HG02642 (cell line): ENCODE results near the gene CHML.
A peak's percentile ranks its signal among the peaks of the same experiment; 100 is the strongest.
"Not testable (repeated sequence)": the region's sequence is repeated elsewhere in the genome, so short reads cannot be mapped to it uniquely, and the experiment has no call there.

Experiments used
- ATAC-seq: cut with Tn5 transposase; IDR thresholded peaks from one replicate; pipeline ENCODE4 v1.9.1; 2021; ENCODE audit warnings: mild to moderate bottlenecking; ENCODE audit not compliant: unreplicated experiment, poor library complexity

Gene CHML

GRCh38 chr1:241640149-241640866 lies at the start of gene CHML, which contains the start of gene OPN3:
CHML (minus strand) TSS chr1:241640369; CDS start chr1:241635766, 4,603 bp downstream.
OPN3 (minus strand) TSS chr1:241640369; CDS start chr1:241640254, 115 bp downstream.
- ATAC-seq, result peak; percentile 92

GRCh38 chr1:241688940-241689368 lies 48.8 kb upstream of the CHML start:
- ATAC-seq, result no peak

GRCh38 chr1:241684108-241684507 lies 43.9 kb upstream of the CHML start:
- ATAC-seq, result no peak

GRCh38 chr1:241682921-241683320 lies 42.8 kb upstream of the CHML start:
- ATAC-seq, result no peak

GRCh38 chr1:241681861-241682448 lies 41.8 kb upstream of the CHML start:
- not testable (repeated sequence) for ATAC-seq

- ATAC-seq, result no peak
These were observed 39.8 kb upstream of the CHML start for GRCh38 chr1:241679961-241680360.

- no peak for ATAC-seq
These were observed 39.2 kb upstream of the CHML start for GRCh38 chr1:241679404-241679803.

- no peak for ATAC-seq
These were observed 38.4 kb upstream of the CHML start for GRCh38 chr1:241678536-241678935.

DNA sequence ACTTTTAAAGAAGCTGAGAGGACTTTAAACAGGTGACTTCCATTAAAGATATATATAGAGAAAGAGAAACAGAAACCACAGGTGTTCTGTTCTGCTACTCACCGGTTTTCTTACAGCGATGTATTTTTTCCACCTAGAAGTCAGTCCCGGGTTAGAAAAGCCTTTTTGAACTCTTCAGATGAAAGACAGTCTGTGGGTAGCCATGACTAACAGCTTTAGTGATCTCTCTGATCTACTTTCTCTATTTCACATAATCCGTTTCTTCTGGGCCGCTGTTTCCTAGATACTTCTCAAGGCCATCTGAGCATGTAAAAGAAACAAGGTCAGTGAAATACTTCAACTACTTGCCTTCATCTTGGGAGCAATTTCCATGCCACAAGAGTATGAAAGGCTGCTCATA lies 37.0 kb upstream of the CHML start:
- ATAC-seq, result peak; percentile 91

DNA sequence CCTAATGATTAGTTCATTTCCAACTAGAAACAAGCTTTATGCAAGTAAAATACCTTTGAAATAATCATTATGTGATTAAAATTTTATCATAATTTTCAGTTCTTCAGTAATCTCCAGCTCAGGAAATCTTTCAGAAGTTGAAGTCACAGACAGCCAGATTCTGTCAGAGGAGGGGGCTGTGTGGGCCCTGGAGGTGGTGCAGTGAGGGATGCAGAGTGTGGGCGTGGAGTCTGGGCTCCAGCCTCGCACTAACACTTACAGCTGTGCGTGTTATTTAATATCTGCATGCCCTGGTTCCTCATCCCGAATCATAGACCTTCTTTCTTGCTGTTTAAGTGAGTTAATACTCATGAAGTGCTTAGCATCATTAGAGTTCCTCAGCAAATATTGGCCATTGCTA lies 35.8 kb upstream of the CHML start:
- ATAC-seq, result no peak

GRCh38 chr1:241674805-241675384 lies 34.7 kb upstream of the CHML start:
- ATAC-seq, result no peak

- ATAC-seq, result no peak
These were observed 32.1 kb upstream of the CHML start for GRCh38 chr1:241672301-241672700.

- no peak for ATAC-seq
These were observed 26.2 kb upstream of the CHML start for GRCh38 chr1:241666419-241666818.

DNA sequence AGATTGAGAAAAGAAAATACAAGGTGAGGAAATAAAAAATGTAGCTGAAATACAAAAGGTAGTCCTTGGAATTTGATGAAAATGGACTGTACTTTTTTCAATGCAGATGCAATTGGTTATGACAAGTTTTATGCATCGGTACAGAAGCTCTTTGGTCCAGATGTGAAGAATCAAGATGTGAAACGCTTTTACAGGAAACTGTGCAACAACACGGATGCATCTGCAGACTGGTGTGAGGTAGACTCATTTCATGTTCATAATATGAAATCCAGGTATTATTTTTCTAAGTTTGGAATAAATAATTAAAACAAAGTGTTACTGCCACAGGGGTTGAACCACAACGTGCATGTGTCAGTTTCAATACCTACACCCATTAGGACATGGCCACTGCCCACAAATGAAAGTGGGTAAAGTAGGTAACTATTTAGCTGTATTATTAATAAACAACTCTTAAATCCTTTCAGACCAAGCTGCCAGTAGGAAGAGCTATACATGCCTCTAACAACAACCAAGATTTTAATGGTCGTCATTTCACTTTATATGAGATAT lies 20.3 kb upstream of the CHML start:
- no peak for ATAC-seq

- not testable (repeated sequence) for ATAC-seq
These were observed 18.8 kb upstream of the CHML start for GRCh38 chr1:241659016-241659415.

DNA sequence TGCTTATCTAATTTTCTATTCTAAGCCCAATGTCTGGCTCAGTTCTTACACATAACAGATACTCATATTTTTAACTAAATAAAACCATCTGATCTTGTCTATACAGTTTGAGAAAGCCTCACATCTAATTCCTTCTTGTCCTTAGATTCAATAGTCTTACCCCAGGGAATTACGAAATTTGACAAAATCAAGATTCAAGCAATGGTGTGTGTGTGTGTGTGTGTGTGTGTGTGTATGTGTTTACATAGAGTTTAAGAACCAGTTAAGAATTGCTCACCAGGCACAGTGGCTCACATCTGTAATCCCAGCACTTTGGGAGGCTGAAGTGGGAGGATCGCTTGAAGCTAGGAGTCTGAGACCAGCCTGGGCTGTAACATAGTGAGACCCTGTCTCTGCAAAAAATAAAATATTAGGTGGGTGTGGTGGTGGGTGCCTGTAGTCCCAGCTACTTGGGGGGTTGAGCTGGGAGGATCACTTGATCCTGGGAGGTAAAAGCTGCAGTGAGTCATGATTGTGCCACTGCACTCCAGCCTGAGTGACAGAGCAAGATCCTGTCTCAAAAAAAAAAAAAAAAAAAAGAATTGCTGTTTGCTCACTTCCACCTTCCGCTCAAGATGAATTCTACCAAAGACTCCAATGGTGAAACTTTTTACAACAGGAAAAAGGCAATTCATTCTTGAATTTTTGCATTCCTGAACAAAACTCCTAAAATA lies 18.1 kb upstream of the CHML start:
- ATAC-seq, result no peak

GRCh38 chr1:241654641-241655040 lies 14.5 kb upstream of the CHML start:
- no peak for ATAC-seq

DNA sequence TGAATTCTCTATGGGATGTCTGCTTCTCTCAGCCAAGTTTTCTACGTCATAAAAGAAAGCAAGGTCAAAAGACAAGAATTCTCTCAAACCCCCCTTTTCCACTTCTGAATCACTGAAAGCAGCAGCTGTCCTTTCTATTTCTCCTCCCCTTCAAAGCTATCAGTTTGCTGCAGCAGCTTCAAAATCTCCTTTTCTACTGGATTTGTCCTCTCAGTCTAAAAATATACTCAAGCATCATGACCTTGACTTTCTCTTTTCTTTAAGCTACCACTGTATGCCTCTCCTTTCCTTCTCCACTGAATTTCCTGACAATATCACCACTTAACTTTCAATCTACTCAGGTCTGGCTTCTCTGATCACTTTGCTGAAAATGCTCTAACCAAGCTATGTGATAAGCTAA lies 13.8 kb upstream of the CHML start:
- no peak for ATAC-seq

GRCh38 chr1:241652012-241652411 lies 11.8 kb upstream of the CHML start, which contains the start of gene WDR64:
WDR64 (plus strand) TSS chr1:241652281; CDS start chr1:241652485, 204 bp downstream.
- ATAC-seq, result no peak

- no peak for ATAC-seq
These were observed 8.0 kb upstream of the CHML start for GRCh38 chr1:241648159-241648558.

GRCh38 chr1:241647658-241648057 lies 7.5 kb upstream of the CHML start:
- no peak for ATAC-seq
